Parathyroid adenoma (tissue), 2 donors: ENCODE data around the gene RANBP10.
"Not testable (repeated sequence)": the region's sequence is repeated elsewhere in the genome, so short reads cannot be mapped to it uniquely, and the experiment has no call there.

Experiments used
- H2AFZ ChIP-seq: fragments of 300-600 bp; sonication (generic); one replicate; pipeline ENCODE4 v1.7.0; 2017; ENCODE audit warnings: antibody characterized with exemption, mild to moderate bottlenecking
- H3K27ac ChIP-seq: fragments of 300-600 bp; sonication (generic); one replicate; pipeline ENCODE4 v1.7.0; 2017
- H3K27me3 ChIP-seq: fragments of 300-600 bp; sonication (generic); one replicate; pipeline ENCODE4 v1.7.0; 2017; ENCODE audit warnings: low read length; ENCODE audit not compliant: control insufficient read depth, insufficient read depth
- H3K36me3 ChIP-seq: fragments of 300-600 bp; sonication (generic); one replicate; pipeline ENCODE4 v1.7.0; 2017; ENCODE audit warnings: low read length; ENCODE audit not compliant: control insufficient read depth, insufficient read depth
- H3K4me1 ChIP-seq: fragments of 300-600 bp; sonication (generic); one replicate; pipeline ENCODE4 v1.7.0; 2017; ENCODE audit warnings: control low read depth
- H3K4me2 ChIP-seq: fragments of 300-600 bp; sonication (generic); one replicate; pipeline ENCODE4 v1.7.0; 2017; ENCODE audit warnings: low read length
- H3K4me3 ChIP-seq: fragments of 300-600 bp; sonication (generic); one replicate; pipeline ENCODE4 v1.7.0; 2017; ENCODE audit warnings: low read depth, low read length
- H3K79me2 ChIP-seq: fragments of 300-600 bp; sonication (generic); one replicate; pipeline ENCODE4 v1.7.0; 2017; ENCODE audit warnings: control low read depth
- H3K9ac ChIP-seq: fragments of 300-600 bp; sonication (generic); one replicate; pipeline ENCODE4 v1.7.0; 2017; ENCODE audit warnings: mild to moderate bottlenecking
- H3K9me3 ChIP-seq: fragments of 300-600 bp; sonication (generic); one replicate; pipeline ENCODE4 v1.7.0; 2017; ENCODE audit warnings: low read length; ENCODE audit not compliant: control insufficient read depth
- CTCF ChIP-seq: fragments of 300-600 bp; sonication (generic); IDR thresholded peaks from one replicate; pipeline ENCODE4 v1.7.0; 2017; ENCODE audit warnings: antibody characterized with exemption, mild to moderate bottlenecking
- donor health status: primary hyperparathyroidism.

The RANBP10 gene

GRCh38 chr16:67841198-67841815 lies 34.9 kb upstream of the RANBP10 start:
- H3K79me2 ChIP-seq = peaks cover 5% of the 10 kb centered on the region
- peak overlapping the region; percentile 99 for H3K27ac ChIP-seq
- no peak for TF ChIP-seq CTCF

DNA sequence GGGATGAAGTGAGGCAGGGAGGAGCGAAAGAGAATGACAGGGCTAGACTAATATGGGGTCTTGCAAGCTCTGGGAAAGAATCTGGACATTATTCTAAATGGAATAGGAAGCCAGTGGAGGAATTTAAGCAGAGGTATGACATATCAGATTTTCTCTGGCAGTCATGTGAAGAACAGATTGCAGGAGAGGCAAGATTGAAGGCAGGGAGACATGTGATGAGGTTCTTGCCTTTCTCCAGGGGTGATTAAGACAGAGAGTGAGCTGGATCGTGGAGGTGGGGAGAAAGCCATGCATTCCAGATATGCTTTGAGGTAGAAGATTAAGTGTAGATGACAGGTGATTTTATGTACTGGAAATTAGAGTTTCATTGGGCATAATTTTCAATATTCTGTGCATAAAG lies 31.5 kb upstream of the RANBP10 start:
- Histone ChIP-seq H3K27me3 (no peaks in the 10 kb centered on the region), H3K4me3 (no peak overlapping the region), H3K4me1 (peaks cover 3% of the 10 kb centered on the region), H3K79me2 (no peaks in the 10 kb centered on the region), H3K27ac (no peak overlapping the region), H3K9ac (no peak overlapping the region), H3K36me3 (no peaks in the 10 kb centered on the region), H2AFZ (no peak overlapping the region), H3K9me3 (no peaks in the 10 kb centered on the region), H3K4me2 (peak overlapping the region; percentile 53)
- no peak for TF ChIP-seq CTCF

More at GRCh38 chr16:67841198-67841815, 34.9 kb upstream of the RANBP10 start:
- Histone ChIP-seq H3K9me3 (no peaks in the 10 kb centered on the region), H3K27me3 (no peaks in the 10 kb centered on the region), H3K4me1 (peaks cover 13% of the 10 kb centered on the region), H3K4me3 (peak overlapping the region; percentile 100), H3K4me2 (peak overlapping the region; percentile 84), H2AFZ (peak overlapping the region; percentile 96), H3K36me3 (no peaks in the 10 kb centered on the region), H3K9ac (no peak overlapping the region)

DNA sequence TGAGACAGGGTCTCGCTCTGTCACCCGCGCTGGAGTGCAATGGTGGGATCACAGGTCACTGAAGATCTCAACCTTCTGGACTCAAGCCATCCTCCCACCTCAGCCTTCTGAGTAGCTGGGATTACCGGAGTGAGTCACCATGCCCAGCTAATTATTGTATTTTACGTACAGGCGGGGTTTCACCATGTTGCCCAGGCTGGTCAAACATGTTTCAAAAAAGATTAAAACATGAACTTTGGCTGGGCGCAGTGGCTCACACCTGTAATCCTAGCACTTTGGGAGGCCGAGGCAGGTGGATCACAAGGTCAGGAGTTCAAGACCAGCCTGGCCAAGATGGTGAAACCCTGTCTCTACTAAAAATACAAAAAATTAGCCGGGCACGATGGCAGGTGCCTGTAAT lies 30.8 kb upstream of the RANBP10 start:
- H3K79me2 ChIP-seq, H3K4me2 ChIP-seq, H3K4me1 ChIP-seq, H3K36me3 ChIP-seq, H3K27me3 ChIP-seq, H3K4me3 ChIP-seq, H3K27ac ChIP-seq, H3K9ac ChIP-seq, H2AFZ ChIP-seq, H3K9me3 ChIP-seq: not testable (repeated sequence)

- no peak overlapping the region for H3K9ac ChIP-seq
- no peak for TF ChIP-seq CTCF
These were observed 27.9 kb upstream of the RANBP10 start for GRCh38 chr16:67834242-67834614.

DNA sequence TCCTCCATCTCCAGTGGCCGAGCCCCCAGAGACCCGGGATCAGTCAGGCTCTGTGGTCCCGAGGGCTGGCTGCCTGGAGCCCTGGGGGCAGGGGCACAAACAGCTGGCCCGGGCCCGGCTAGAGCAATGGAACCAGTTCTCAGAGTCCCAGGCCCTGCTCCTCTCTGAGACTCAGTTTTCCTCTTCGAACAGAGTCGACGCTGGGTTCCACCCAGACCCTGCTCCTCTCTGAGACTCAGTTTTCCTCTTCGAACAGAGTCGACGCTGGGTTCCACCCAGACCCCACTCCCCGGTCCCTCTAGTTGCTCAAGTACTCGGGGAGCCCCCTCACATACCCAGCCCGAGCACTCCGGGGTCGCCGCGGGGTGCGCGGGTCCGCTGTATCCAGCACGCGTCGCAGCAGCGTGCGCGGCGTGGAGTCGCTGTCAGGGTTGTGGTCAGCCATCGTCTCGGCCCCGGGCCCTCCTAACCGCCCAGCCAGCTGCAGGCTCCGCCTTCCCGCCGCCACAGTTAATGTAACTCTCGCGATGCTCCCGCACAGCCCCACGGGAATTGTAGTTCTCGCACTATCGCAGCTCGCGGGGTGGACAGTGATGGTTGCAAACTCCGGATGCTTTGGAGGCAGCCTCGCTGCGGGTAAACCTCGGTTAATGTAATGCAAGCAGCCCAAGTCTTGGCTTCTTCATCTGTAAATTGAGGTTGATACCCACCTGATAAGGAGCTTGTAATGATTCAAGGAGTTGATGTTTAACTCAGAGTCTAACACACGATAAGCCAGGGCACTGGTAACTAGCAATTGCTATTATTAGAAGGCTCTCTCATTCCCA lies 27.3 kb upstream of the RANBP10 start:
- Histone ChIP-seq H3K27ac (peak overlapping the region; percentile 47), H3K36me3 (no peaks in the 10 kb centered on the region), H3K4me2 (peak overlapping the region; percentile 97), H3K9me3 (no peaks in the 10 kb centered on the region), H2AFZ (peak overlapping the region; percentile 81), H3K4me1 (no peaks in the 10 kb centered on the region), H3K27me3 (no peaks in the 10 kb centered on the region), H3K9ac (peak overlapping the region; percentile 59), H3K79me2 (no peaks in the 10 kb centered on the region), H3K4me3 (peak overlapping the region; percentile 92)
- no peak for TF ChIP-seq CTCF

More at GRCh38 chr16:67834242-67834614, 27.9 kb upstream of the RANBP10 start:
- Histone ChIP-seq H3K4me3 (peak overlapping the region; percentile 92), H3K36me3 (no peaks in the 10 kb centered on the region), H3K4me1 (no peaks in the 10 kb centered on the region), H3K79me2 (no peaks in the 10 kb centered on the region), H3K27ac (peak overlapping the region; percentile 0), H3K4me2 (peak overlapping the region; percentile 97), H3K27me3 (no peaks in the 10 kb centered on the region), H2AFZ (peak overlapping the region; percentile 81), H3K9me3 (no peaks in the 10 kb centered on the region)
